Measurements from ENCODE around the gene USP10. TPM values are rescaled to one million over a fixed set of nuclear protein-coding genes. Genes with fewer than 3 reads are reported as not detected.

USP10 gene
- total RNA-seq = 100 to 1,000 TPM; 118 to 142 (median 135) TPM

DNA sequence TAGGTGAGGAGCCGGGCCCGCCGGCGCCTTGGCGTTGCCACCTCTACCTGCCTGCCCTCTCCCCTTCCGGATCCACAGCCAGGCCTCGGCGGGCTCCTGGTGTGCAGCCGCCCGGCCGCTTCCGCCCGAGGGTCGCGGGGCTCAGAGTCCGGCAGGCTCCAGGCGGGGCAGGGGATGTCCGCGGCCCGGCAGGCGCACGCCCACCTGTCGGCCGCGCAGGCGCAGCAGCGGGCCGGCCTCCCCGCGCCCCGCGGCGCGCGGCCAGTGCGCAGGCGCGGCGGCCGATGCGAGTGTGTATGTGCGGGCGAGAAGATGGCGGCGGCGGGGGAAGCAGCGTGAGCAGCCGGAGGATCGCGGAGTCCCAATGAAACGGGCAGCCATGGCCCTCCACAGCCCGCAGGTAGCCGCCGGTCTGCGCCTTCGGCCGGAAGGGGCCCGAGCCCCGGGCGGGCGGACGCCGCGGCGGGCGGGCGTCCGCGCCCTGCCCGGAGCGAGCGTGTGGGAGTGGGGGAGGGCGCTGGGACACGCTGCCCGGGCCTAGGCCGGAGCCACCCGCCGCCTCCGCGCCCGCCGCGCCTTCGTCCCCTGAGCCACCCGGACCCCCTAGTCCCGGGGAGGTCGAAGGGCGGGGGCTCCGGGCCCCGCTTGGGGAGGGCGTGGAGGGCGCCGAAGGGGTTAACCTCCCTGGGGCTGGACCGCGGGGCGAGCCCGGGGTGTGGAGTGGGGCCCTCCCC, at the start of gene USP10:
USP10 (plus strand) TSS at position 289 of the 734 bp plus-strand sequence; CDS start at position 380, 91 bp downstream.
- H3K9me3 Mint-ChIP-seq = no peaks in the 10 kb centered on the region
- no peaks in the 10 kb centered on the region for H3K27me3 Mint-ChIP-seq (ENCODE audit: low read depth)
- DNase-seq = peak; percentile 77
- peak; percentile 82 to 83 for ATAC-seq
- peaks cover 2% of the 10 kb centered on the region for H3K36me3 Mint-ChIP-seq (ENCODE audit: insufficient read depth)
- H3K4me3 Mint-ChIP-seq = peak within 1 kb of the TSS; percentile 95
- peaks cover 36% of the 10 kb centered on the region for H3K4me1 Mint-ChIP-seq (ENCODE audit: low read depth)

DNA sequence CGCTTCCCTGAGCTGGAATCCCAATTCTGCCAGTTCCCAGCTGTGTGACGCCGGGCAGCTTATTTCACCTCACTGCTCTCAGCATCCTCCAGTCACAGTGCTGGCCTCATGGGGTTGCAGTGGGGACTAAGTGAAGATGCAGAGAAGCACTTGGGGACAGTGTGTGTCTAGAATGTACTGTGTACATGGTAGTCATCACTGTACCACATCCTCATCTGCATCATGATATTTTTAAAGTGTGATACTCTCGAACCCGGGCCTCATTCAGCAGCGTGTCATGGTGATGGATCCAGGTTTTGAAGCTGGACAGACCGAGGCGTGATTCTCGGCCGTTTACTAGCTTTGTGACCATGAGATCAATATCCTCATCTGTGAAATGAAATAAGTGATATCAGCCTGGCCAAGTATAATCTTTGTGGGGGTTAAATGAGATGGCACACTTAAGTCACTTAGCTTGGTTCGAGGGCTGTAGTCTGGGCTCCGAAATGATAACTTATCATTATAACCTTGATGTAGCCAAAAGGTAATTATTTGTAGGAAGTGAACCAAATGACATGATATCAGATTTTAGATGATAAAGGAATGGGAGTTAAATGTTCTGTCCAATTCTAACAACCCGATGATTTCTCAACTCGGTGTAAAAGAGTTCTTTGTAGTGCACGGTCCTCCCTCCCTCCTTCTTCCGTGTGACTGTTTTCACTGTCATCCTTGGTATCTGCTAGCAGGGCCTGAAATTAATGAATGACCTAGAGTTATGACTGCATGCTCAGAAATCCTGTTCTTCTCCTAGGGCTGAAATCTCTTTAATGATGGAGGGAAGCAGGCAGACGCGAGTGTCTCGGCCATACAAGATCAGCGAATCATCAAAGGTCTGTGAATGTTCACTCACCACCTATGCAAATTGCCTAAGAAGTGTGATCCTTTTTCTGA, 49.5 kb upstream of the USP10 start:
- DNase-seq (no peak), ATAC-seq (peak in 1 of 2 donors; percentile 16)
- Mint-ChIP-seq H3K4me1 (ENCODE audit: low read depth) (peaks cover 65% of the 10 kb centered on the region), H3K9me3 (no peaks in the 10 kb centered on the region), H3K4me3 (peak overlapping the region; percentile 69), H3K27me3 (ENCODE audit: low read depth) (no peaks in the 10 kb centered on the region), H3K36me3 (ENCODE audit: insufficient read depth) (peaks cover 16% of the 10 kb centered on the region)

DNA sequence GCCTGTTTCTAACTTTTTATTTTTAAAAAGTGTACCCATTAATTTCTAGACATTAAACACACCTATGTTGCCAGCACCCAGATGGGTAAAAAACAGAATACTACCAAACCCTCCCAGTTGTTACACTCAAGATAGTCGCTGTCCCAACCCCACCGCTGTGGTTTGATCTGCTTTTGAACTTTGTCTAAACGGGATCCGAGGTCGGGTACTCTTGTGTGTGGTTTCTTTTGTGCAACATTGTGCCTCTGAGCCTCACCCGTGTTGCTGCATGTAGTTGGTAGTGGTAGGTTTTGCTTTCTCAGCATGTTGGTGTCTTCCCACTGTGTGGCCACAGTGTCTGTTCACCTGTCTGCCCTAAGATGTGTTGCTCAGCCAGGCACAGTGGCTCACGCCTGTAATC, 47.2 kb upstream of the USP10 start:
- Mint-ChIP-seq H3K4me1 (ENCODE audit: low read depth) (peaks cover 73% of the 10 kb centered on the region), H3K27me3 (ENCODE audit: low read depth) (no peaks in the 10 kb centered on the region), H3K4me3 (peak overlapping the region; percentile 21), H3K9me3 (no peaks in the 10 kb centered on the region), H3K36me3 (ENCODE audit: insufficient read depth) (peaks cover 24% of the 10 kb centered on the region)
- DNase-seq (peak; percentile 12), ATAC-seq (no peak)

GRCh38 chr16:84654238-84654637, 45.6 kb upstream of the USP10 start:
- no peak for DNase-seq
- no peak overlapping the region for H3K4me3 Mint-ChIP-seq
- H3K9me3 Mint-ChIP-seq = no peaks in the 10 kb centered on the region
- H3K36me3 Mint-ChIP-seq (ENCODE audit: insufficient read depth) = peaks cover 31% of the 10 kb centered on the region
- no peak for ATAC-seq
- peaks cover 76% of the 10 kb centered on the region for H3K4me1 Mint-ChIP-seq (ENCODE audit: low read depth)
- H3K27me3 Mint-ChIP-seq (ENCODE audit: low read depth) = no peaks in the 10 kb centered on the region

DNA sequence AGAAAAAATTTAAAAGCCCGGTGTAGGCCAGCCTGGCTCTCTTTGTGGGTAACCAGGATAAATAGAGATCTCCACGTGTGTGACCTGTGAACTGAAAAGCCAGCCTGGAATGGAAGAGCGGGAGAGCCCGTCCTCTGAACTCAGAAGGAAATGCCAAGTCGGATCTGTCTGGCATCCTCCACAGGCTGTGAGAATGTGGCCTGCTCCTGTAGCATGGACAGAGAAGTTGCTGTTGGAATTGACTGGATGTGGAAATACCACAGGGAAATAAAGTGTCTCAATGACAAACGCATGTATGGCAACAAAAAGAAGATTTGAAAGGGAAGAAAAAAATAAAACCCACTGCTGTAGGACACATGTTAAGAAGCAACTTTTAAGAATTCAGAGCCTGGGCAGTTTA, 44.8 kb upstream of the USP10 start:
- H3K9me3 Mint-ChIP-seq = no peaks in the 10 kb centered on the region
- no peak for DNase-seq
- no peak overlapping the region for H3K4me3 Mint-ChIP-seq
- H3K36me3 Mint-ChIP-seq (ENCODE audit: insufficient read depth) = peaks cover 34% of the 10 kb centered on the region
- peaks cover 70% of the 10 kb centered on the region for H3K4me1 Mint-ChIP-seq (ENCODE audit: low read depth)
- ATAC-seq = no peak
- no peaks in the 10 kb centered on the region for H3K27me3 Mint-ChIP-seq (ENCODE audit: low read depth)

DNA sequence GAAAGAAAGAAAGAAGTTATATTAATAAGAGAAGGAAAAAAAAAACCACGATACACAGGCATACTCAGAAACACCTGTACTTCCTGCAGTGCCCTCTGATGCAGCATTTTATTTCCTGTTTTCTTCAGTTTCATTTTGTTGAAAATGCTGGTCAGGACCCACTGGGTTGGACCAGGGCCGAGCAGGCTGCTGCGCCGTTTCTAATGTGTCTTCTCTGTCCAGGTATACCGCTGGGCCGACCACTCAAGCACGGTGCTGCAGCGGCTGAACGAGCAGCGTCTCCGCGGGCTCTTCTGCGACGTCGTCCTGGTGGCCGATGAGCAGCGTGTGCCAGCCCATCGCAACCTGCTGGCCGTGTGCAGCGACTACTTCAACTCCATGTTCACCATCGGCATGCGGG, 43.2 kb upstream of the USP10 start:
- H3K9me3 Mint-ChIP-seq = no peaks in the 10 kb centered on the region
- ATAC-seq (no peak), DNase-seq (no peak)
- H3K4me3 Mint-ChIP-seq = peak overlapping the region; percentile 29
- H3K4me1 Mint-ChIP-seq (ENCODE audit: low read depth) = peaks cover 53% of the 10 kb centered on the region
- no peaks in the 10 kb centered on the region for H3K27me3 Mint-ChIP-seq (ENCODE audit: low read depth)
- H3K36me3 Mint-ChIP-seq (ENCODE audit: insufficient read depth) = peaks cover 40% of the 10 kb centered on the region

- Mint-ChIP-seq H3K4me1 (ENCODE audit: low read depth) (peaks cover 47% of the 10 kb centered on the region), H3K9me3 (no peaks in the 10 kb centered on the region), H3K36me3 (ENCODE audit: insufficient read depth) (peaks cover 40% of the 10 kb centered on the region), H3K4me3 (no peak overlapping the region), H3K27me3 (ENCODE audit: low read depth) (no peaks in the 10 kb centered on the region)
- ATAC-seq (no peak), DNase-seq (no peak)
Measured at GRCh38 chr16:84657229-84657837, 42.5 kb upstream of the USP10 start.

GRCh38 chr16:84658690-84659089, 41.1 kb upstream of the USP10 start:
- Mint-ChIP-seq H3K27me3 (ENCODE audit: low read depth) (no peaks in the 10 kb centered on the region), H3K4me3 (no peak overlapping the region), H3K4me1 (ENCODE audit: low read depth) (peaks cover 35% of the 10 kb centered on the region), H3K36me3 (ENCODE audit: insufficient read depth) (peaks cover 37% of the 10 kb centered on the region), H3K9me3 (no peaks in the 10 kb centered on the region)
- no peak for ATAC-seq
- DNase-seq = no peak

DNA sequence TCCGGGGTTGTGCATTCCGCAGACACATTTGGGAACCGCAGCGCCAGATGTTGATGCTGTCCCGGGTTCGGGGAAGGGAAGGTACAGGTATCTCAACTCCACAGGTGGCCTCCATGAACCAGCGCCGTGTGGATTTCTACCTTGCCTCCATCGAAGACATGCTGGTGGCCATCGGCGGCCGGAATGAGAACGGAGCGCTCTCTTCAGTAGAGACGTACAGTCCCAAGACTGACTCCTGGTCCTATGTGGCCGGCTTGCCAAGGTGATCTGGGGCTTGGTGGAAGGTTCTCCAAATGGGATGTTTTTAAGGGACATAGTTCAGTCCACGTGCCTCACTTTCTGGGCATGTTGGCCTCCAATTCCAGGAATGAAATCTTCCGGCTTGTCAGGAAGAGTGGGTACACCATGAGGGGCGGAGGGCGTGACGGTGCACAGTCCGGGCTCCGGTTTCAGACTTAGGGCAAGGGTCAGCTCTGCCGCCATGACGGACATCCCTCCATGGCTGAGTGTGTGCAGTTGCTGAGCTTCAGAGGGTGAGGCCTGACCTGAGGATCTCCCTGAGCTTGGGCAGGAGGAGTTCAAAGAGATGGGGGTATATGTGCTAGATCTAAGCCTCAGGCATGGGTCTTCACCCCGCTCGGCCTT, 40.0 kb upstream of the USP10 start:
- no peak for DNase-seq
- Mint-ChIP-seq H3K36me3 (ENCODE audit: insufficient read depth) (peaks cover 43% of the 10 kb centered on the region), H3K4me1 (ENCODE audit: low read depth) (peaks cover 28% of the 10 kb centered on the region), H3K4me3 (no peak overlapping the region), H3K27me3 (ENCODE audit: low read depth) (no peaks in the 10 kb centered on the region), H3K9me3 (no peaks in the 10 kb centered on the region)
- no peak for ATAC-seq

GRCh38 chr16:84660973-84661372, 38.8 kb upstream of the USP10 start:
- ATAC-seq = no peak
- Mint-ChIP-seq H3K27me3 (ENCODE audit: low read depth) (no peaks in the 10 kb centered on the region), H3K9me3 (no peaks in the 10 kb centered on the region), H3K36me3 (ENCODE audit: insufficient read depth) (peaks cover 40% of the 10 kb centered on the region), H3K4me1 (ENCODE audit: low read depth) (peaks cover 20% of the 10 kb centered on the region), H3K4me3 (no peak overlapping the region)
- no peak for DNase-seq

DNA sequence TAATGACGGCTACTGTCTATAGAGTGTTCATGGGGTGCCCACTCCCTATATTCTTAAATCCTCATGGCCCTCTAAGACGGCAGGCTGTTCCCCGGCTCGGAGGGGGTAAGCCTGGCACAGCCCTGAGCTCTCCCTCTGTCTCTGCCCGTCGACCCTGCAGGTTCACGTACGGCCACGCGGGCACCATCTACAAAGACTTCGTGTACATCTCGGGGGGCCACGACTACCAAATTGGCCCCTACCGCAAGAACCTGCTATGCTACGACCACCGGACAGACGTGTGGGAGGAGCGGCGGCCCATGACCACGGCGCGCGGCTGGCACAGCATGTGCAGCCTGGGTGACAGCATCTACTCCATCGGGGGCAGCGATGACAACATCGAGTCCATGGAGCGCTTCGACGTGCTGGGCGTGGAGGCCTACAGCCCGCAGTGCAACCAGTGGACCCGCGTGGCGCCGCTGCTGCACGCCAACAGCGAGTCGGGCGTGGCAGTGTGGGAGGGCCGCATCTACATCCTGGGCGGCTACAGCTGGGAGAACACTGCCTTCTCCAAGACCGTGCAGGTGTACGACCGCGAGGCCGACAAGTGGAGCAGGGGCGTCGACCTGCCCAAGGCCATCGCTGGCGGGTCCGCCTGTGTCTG, 38.3 kb upstream of the USP10 start:
- Mint-ChIP-seq H3K27me3 (ENCODE audit: low read depth) (no peaks in the 10 kb centered on the region), H3K4me1 (ENCODE audit: low read depth) (peaks cover 16% of the 10 kb centered on the region), H3K4me3 (no peak overlapping the region), H3K36me3 (ENCODE audit: insufficient read depth) (peaks cover 40% of the 10 kb centered on the region), H3K9me3 (no peaks in the 10 kb centered on the region)
- DNase-seq = no peak
- ATAC-seq = no peak

GRCh38 chr16:84662471-84662870, 37.3 kb upstream of the USP10 start:
- no peaks in the 10 kb centered on the region for H3K9me3 Mint-ChIP-seq

GRCh38 chr16:84663433-84664101, 36.2 kb upstream of the USP10 start:
- H3K27me3 Mint-ChIP-seq (ENCODE audit: low read depth) = no peaks in the 10 kb centered on the region
- no peak for DNase-seq
- H3K9me3 Mint-ChIP-seq = no peaks in the 10 kb centered on the region
- peaks cover 3% of the 10 kb centered on the region for H3K4me1 Mint-ChIP-seq (ENCODE audit: low read depth)
- no peak overlapping the region for H3K4me3 Mint-ChIP-seq
- peaks cover 27% of the 10 kb centered on the region for H3K36me3 Mint-ChIP-seq (ENCODE audit: insufficient read depth)
- no peak for ATAC-seq

More at GRCh38 chr16:84662471-84662870, 37.3 kb upstream of the USP10 start:
- no peak for DNase-seq
- H3K4me1 Mint-ChIP-seq (ENCODE audit: low read depth) = peaks cover 10% of the 10 kb centered on the region
- no peaks in the 10 kb centered on the region for H3K27me3 Mint-ChIP-seq (ENCODE audit: low read depth)
- no peak for ATAC-seq
- H3K4me3 Mint-ChIP-seq = no peak overlapping the region
- H3K36me3 Mint-ChIP-seq (ENCODE audit: insufficient read depth) = peaks cover 33% of the 10 kb centered on the region

All from activated T-cell treated with anti-CD3 and anti-CD28 coated beads, Interleukin-2, amount 50 U/mL, for 4 hours (primary cell).